Fibroblast of pulmonary artery (primary cell): Measurements from ENCODE around the gene SOX6.

ENCODE experiments used
- DNase-seq: peaks from one replicate; pipeline ENCODE4 v3.0.0-alpha.2; 2010; ENCODE audit warnings: low read depth
- H3K4me3 ChIP-seq: replicated peaks from 2 replicates; pipeline ENCODE4 v1.5.1; 2011; ENCODE audit warnings: low read depth, mild to moderate bottlenecking, control low read depth, low read length, moderate library complexity
- CTCF ChIP-seq: IDR thresholded peaks from 2 replicates; pipeline ENCODE4 v1.5.1; 2011; ENCODE audit warnings: mild to moderate bottlenecking, control low read depth, low read length, inconsistent platforms; ENCODE audit errors: missing control alignments

Gene SOX6

GRCh38 chr11:16052750-16053149 is 303.6 kb downstream of the SOX6 start:
- TF ChIP-seq CTCF, result no peak
- H3K4me3 ChIP-seq, result no peak overlapping the region
- DNase-seq, result no peak

GRCh38 chr11:16049611-16050010 is 306.7 kb downstream of the SOX6 start:
- no peak for DNase-seq
- no peak overlapping the region for H3K4me3 ChIP-seq
- TF ChIP-seq CTCF, result no peak

GRCh38 chr11:16047073-16047472 is 309.3 kb downstream of the SOX6 start:
- H3K4me3 ChIP-seq, result no peak overlapping the region
- no peak for TF ChIP-seq CTCF
- DNase-seq, result peak; percentile 4

GRCh38 chr11:16043617-16044016 is 312.7 kb downstream of the SOX6 start:
- TF ChIP-seq CTCF, result no peak
- no peak overlapping the region for H3K4me3 ChIP-seq
- no peak for DNase-seq

- no peak for TF ChIP-seq CTCF
- no peak overlapping the region for H3K4me3 ChIP-seq
- no peak for DNase-seq
Measured at GRCh38 chr11:16041207-16041606, 315.1 kb downstream of the SOX6 start.

GRCh38 chr11:16040151-16040550 is 316.2 kb downstream of the SOX6 start:
- DNase-seq, result no peak
- no peak for TF ChIP-seq CTCF
- no peak overlapping the region for H3K4me3 ChIP-seq

GRCh38 chr11:16037179-16037578 is 319.2 kb downstream of the SOX6 start:
- no peak for TF ChIP-seq CTCF
- no peak overlapping the region for H3K4me3 ChIP-seq
- no peak for DNase-seq
